DOHH2 (cell line): ENCODE results near the gene RNASET2.

Source experiments
- EZH2phosphoT487 ChIP-seq: fragments of 200-600 bp; sonication (generic); IDR thresholded peaks from 2 replicates; pipeline ENCODE4 v1.6.1; 2017; ENCODE audit warnings: borderline replicate concordance, mild to moderate bottlenecking, antibody characterized with exemption, low read length, moderate library complexity, mixed read lengths
- TF ChIP-seq, protein P1 (sequence below): fragments of 200-600 bp; sonication (generic); IDR thresholded peaks from one replicate; pipeline ENCODE4 v1.5.1; 2014; ENCODE audit warnings: antibody characterized with exemption, mild to moderate bottlenecking, low read depth, low read length; ENCODE audit not compliant: poor library complexity, severe bottlenecking

- TF ChIP-seq, protein P1, sequence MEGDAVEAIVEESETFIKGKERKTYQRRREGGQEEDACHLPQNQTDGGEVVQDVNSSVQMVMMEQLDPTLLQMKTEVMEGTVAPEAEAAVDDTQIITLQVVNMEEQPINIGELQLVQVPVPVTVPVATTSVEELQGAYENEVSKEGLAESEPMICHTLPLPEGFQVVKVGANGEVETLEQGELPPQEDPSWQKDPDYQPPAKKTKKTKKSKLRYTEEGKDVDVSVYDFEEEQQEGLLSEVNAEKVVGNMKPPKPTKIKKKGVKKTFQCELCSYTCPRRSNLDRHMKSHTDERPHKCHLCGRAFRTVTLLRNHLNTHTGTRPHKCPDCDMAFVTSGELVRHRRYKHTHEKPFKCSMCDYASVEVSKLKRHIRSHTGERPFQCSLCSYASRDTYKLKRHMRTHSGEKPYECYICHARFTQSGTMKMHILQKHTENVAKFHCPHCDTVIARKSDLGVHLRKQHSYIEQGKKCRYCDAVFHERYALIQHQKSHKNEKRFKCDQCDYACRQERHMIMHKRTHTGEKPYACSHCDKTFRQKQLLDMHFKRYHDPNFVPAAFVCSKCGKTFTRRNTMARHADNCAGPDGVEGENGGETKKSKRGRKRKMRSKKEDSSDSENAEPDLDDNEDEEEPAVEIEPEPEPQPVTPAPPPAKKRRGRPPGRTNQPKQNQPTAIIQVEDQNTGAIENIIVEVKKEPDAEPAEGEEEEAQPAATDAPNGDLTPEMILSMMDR = no peak
- TF ChIP-seq EZH2phosphoT487 = no peak
These were observed 9.9 kb upstream of the RNASET2 start for GRCh38 chr6:166966268-166966667.
